ENCODE data around the gene MCAT. TPM values are rescaled to one million over a fixed set of nuclear protein-coding genes. Genes with fewer than 3 reads are reported as not detected.

Gene MCAT
- polyA plus RNA-seq, 1 of the 3 experiments (the other 2 are of a cell fraction) = 12.0 TPM

GRCh38 chr22:43092085-43092484 lies 51.1 kb downstream of the MCAT start:
- Histone ChIP-seq H3K9ac (no peak overlapping the region), H3K27me3 (ENCODE audit: insufficient read depth) (no peaks in the 10 kb centered on the region), H3K4me3 (ENCODE audit: low read depth in 2 of 2, low read length in 1 of 2) (no peak overlapping the region), H3K9me2 (no peaks in the 10 kb centered on the region), H3K9me3 (no peaks in the 10 kb centered on the region), H3F3A (replicated peaks; ENCODE audit: insufficient read depth) (no peaks in the 10 kb centered on the region), H3K4me2 (no peak overlapping the region), H2AFZ (ENCODE audit: low read depth) (no peak overlapping the region), H4K20me1 (ENCODE audit: insufficient read depth) (no peaks in the 10 kb centered on the region), H3K4me1 (ENCODE audit: control insufficient read depth in 1 of 2, insufficient read depth in 2 of 2, low read depth in 1 of 2, low read length in 1 of 2) (peaks cover 0 to 3% of the 10 kb centered on the region in 2 experiments; a peak in 1 of 4 replicates), H3K79me2 (ENCODE audit: insufficient read depth) (no peaks in the 10 kb centered on the region), H3K27ac (ENCODE audit: low read depth in 2 of 2, low read length in 1 of 2) (no peak overlapping the region), H3K36me3 (replicated peaks in 1 of 2; ENCODE audit: control insufficient read depth in 1 of 2, insufficient read depth in 2 of 2, low read length in 1 of 2) (no peaks in the 10 kb centered on the region)
- CTCF ChIA-PET = no interaction called here
- DNase-seq = no peak
- POLR2A ChIA-PET = no interaction called here
- no peak for TF ChIP-seq ELF1 (IDR thresholded peaks at IDR 0.05)
- no peak for TF ChIP-seq EZH2phosphoT487 (IDR thresholded peaks at IDR 0.05; ENCODE audit: borderline replicate concordance, low read depth)
- no peak for TF ChIP-seq MXI1 (IDR thresholded peaks at IDR 0.05; ENCODE audit: low read depth, low read length)
- no peak for TF ChIP-seq EP300 (IDR thresholded peaks at IDR 0.05; ENCODE audit: borderline replicate concordance in 1 of 2, low read depth in 1 of 2, low read length in 1 of 2)
- WGBS (ENCODE audit: low lambda C conversion rate) = 88% methylated on average over 9 of the region's 9 CpGs

- TF ChIP-seq RCOR1 (IDR thresholded peaks at IDR 0.05; ENCODE audit: low read length) (no peak), POLR2AphosphoS5 (IDR thresholded peaks at IDR 0.05; ENCODE audit: low read depth, low read length) (no peak), RAD21 (IDR thresholded peaks at IDR 0.05; ENCODE audit: low read length) (peak; percentile 62), SIN3A (IDR thresholded peaks at IDR 0.05; ENCODE audit: borderline replicate concordance, low read depth, low read length) (no peak), TCF12 (IDR thresholded peaks at IDR 0.05) (no peak), CTCF (IDR thresholded peaks at IDR 0.05) (peak; percentile 47), USF1 (IDR thresholded peaks at IDR 0.05; ENCODE audit: borderline replicate concordance, low read depth) (no peak), EP300 (IDR thresholded peaks at IDR 0.05; ENCODE audit: borderline replicate concordance in 1 of 2, low read depth in 1 of 2, low read length in 1 of 2) (no peak), SMC3 (IDR thresholded peaks at IDR 0.05; ENCODE audit: low read depth, low read length) (peak; percentile 25; the same call in 1 of the 2 replicates), MEF2A (IDR thresholded peaks at IDR 0.05; ENCODE audit: borderline replicate concordance, low read depth) (no peak), TEAD4 (IDR thresholded peaks at IDR 0.05; ENCODE audit: borderline replicate concordance, insufficient read depth) (no peak), RFX5 (IDR thresholded peaks at IDR 0.05; ENCODE audit: low read length) (no peak), USF2 (IDR thresholded peaks at IDR 0.05; ENCODE audit: borderline replicate concordance, low read depth, low read length) (no peak)
- DNase-seq = peak; percentile 53
- no peaks in the 10 kb centered on the region for H4K20me1 ChIP-seq (ENCODE audit: insufficient read depth)
- WGBS (ENCODE audit: low lambda C conversion rate) = 78% methylated on average over 5 of the region's 6 CpGs
- H3K4me1 ChIP-seq (ENCODE audit: control insufficient read depth in 1 of 2, insufficient read depth in 2 of 2, low read depth in 1 of 2, low read length in 1 of 2) = peaks cover 0 to 3% of the 10 kb centered on the region in 2 experiments; a peak in 1 of 4 replicates
- no peaks in the 10 kb centered on the region for H3K79me2 ChIP-seq (ENCODE audit: insufficient read depth)
- ChIA-PET POLR2A (no interaction called here), CTCF (interaction anchor here (0.6 to 1.4 kb wide), 4 partner anchors 9 to 223 kb away, joined by 3 to 7 read pairs (median 3); partner anchors contain the start of gene BIK)
- no peaks in the 10 kb centered on the region for H3K27me3 ChIP-seq (ENCODE audit: insufficient read depth)
- H3K9ac ChIP-seq = no peak overlapping the region
- H2AFZ ChIP-seq (ENCODE audit: low read depth) = no peak overlapping the region
- no peaks in the 10 kb centered on the region for H3K36me3 ChIP-seq (replicated peaks in 1 of 2; ENCODE audit: control insufficient read depth in 1 of 2, insufficient read depth in 2 of 2, low read length in 1 of 2)
- H3K27ac ChIP-seq (ENCODE audit: low read depth in 2 of 2, low read length in 1 of 2) = no peak overlapping the region
- H3F3A ChIP-seq (replicated peaks; ENCODE audit: insufficient read depth) = no peaks in the 10 kb centered on the region
- H3K4me2 ChIP-seq = no peak overlapping the region
- H3K4me3 ChIP-seq (ENCODE audit: low read depth in 2 of 2, low read length in 1 of 2) = no peak overlapping the region
- no peaks in the 10 kb centered on the region for H3K9me2 ChIP-seq
- H3K9me3 ChIP-seq = no peaks in the 10 kb centered on the region
Observed at GRCh38 chr22:43090130-43090789, 52.9 kb downstream of the MCAT start.

Data from SK-N-SH (cell line).